ENCODE data around the gene ATF7.

Gene ATF7

DNA sequence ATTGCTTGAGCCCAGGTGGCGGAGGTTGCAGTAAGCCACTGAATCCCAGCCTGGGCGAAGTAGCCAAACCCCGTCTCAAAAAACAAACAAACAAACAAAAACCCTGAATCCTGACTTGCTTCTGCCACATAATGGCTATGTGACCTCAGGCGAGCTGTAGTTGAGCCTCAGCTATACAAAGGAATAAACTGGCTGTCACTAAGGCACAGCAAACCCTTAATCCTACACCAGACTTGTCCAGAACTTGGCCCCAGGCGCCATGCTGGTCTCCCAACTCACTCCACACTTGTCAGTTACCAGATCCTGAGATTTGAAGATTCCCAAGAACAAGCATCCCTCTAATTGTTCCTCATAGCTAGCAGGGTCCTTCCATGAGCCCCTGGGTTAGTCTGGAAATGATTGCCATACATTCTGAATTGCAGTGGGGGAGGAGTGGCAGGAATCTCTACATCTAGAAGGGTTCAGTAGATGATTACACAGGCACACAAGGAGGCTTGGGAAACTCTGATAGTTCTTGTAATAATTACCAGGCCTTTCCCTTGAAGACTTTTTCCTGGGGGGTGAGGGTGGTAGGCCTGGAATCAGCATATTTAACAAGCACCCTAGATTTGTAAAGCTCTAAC is 136.8 kb downstream of the ATF7 start:
- no peak for TF ChIP-seq CTCF (conservative IDR thresholded peaks at IDR 0.05)
- H3K27ac ChIP-seq: no peak overlapping the region

DNA sequence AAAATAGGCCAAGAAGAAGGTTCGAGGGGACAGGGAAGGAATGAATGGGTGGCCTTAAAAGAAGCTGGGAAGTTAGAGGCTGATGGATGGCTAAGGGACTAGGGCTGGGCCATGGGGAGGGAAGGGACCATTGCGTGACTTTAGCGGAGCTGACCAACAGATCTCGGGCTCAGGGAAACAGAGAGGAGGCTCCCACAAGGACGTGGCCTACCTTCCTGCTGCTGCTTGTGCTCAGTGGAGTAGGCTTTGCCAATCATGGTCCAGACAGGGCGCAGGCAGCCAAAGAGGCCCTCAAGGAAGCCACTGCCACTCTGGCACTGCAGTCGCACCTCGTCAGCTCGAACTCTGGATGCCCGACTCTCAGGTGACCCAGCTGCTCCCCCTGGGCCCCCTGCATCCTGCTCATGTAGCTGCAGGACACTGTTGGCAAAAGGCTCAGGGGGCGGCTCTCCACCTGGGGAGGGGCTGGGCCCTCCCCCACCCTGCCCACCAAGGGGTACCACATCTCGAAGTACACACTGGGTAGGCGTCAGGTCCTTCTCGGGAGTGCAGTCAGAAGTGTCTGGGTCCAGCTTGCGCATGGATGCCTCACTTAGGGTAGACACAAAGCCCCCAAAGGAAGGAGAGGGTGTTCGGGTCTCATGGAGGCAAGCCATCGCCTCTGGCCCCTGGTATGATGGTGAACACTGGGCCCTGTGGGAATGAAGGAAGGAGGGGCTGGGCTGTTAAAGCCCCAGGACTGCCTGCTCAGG is 139.3 kb downstream of the ATF7 start:
- no peak for TF ChIP-seq CTCF (conservative IDR thresholded peaks at IDR 0.05)
- H3K27ac ChIP-seq: no peak overlapping the region; the same call in 1 of the 2 replicates

DNA sequence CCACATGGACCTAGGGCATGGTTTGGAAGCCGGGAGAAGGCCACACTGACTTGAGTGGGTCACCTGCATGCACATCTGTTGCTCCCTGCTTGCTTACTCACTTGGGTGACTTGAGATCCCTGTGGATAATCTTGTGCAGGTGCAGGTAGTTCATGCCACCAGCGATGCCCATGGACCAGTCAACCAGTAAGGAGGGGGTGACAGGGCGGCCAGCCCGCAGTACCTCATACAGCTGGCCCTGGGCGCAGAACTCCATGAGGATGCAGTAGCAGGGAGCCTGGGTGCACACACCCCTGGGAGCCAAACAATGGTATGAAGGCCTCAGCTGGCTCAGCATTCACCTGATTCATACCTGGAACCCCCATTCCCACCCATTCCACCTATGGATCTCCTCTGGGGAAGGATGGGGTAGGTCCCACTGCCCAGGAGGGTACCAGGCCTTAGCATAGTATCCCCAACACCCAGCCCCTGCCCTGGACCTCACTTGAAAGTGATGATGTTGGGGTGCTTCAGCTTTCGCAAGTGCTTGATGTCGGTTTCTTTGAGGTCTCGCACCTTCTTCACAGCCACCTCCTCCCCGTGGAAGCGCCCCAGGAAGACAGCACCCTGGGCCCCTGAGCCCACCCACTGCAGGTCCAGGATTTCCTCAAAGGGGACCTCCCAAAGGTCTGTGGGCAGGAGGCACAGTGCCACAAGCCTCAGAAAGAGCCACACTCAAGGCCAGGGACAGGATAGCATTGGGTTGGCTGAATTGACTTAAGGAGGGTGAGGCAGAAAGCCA is 140.0 kb downstream of the ATF7 start:
- TF ChIP-seq CTCF (conservative IDR thresholded peaks at IDR 0.05): no peak
- no peak overlapping the region; the same call in 1 of the 2 replicates for H3K27ac ChIP-seq

DNA sequence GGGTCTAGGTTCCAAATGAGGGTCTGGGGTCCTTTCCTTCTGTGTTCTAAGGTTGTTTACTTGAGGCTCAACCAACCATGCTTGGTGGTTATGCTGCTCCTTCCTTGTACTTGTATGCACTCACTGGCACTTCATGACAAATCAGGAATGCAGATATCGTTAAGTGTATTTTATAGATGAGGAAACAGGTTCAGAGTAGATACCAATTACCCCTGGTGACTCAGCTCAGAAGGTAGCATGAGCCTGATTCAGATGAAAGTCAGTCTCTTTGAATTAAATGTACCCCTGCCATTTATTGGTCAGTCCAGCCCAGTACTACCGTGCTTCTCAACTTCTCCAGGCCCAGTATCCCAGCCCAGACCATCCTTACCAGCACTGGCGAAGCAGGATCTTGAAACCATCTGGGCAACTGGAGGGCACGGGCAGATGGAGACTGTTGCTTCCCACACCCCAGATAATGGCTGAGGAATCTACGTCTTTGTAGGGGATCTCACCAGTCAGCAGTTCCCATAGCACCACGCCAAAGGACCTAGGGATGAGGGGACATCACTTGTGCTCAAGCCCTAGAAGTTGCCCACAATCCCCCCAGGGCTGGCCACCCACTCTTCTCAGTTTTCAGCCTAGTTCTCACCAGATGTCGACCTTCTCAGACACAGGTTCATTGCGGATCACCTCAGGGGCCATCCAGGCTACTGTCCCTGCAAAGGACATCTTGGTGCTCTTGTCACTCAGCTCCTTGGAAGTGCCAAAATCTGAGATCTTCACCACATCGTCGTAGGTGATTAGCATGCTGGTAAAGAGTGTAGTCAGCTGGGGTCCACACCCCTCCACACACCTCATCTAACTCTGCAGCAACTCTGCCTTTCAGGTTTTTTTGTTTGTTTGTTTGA is 141.3 kb downstream of the ATF7 start:
- H3K27ac ChIP-seq: peak overlapping the region; percentile 3; the same call in 1 of the 2 replicates
- no peak for TF ChIP-seq CTCF (conservative IDR thresholded peaks at IDR 0.05)

GRCh38 chr12:53483979-53484377 is 142.2 kb downstream of the ATF7 start:
- peak overlapping the region; percentile 3; the same call in 1 of the 2 replicates for H3K27ac ChIP-seq
- TF ChIP-seq CTCF (conservative IDR thresholded peaks at IDR 0.05): no peak

DNA sequence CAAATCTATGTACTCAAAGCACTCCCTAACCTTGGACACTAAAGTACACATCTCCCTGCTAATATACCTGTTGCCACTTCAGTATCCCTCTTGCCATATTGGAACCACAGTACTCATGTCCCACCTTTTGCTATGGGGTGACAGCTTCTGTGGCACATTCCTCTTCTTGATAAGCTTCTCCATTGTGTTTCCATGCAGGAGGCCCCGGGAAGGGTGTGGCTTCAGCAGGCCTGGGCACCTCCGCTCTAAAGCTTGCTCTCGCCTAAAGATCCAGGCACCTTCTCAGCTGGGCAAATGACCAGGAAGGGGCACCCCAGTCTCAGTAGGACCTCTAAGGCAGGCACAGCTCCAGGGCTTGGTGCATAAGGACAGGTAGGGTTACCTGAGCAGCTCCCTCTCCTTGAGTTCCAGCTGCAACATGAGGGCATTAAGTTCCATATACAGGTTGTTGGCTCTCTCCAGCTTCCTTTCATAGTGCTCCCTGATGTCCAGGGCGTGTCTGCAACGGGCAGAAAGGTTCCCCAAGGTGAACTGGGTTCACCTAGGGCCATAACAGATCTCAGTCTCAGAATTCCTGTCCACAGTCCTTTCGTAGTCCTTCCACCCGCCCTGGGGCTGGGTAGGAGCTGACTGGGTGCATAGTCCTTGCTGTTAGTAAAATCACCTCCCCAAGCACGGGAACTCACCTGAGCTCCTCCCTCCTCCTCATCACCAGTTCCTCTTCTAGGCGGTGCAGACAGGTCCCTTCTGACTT is 142.8 kb downstream of the ATF7 start:
- no peak for TF ChIP-seq CTCF (conservative IDR thresholded peaks at IDR 0.05)
- H3K27ac ChIP-seq: peak overlapping the region; percentile 3; the same call in 1 of the 2 replicates
